ENCODE data around the gene RGS14.

RGS14 gene

DNA sequence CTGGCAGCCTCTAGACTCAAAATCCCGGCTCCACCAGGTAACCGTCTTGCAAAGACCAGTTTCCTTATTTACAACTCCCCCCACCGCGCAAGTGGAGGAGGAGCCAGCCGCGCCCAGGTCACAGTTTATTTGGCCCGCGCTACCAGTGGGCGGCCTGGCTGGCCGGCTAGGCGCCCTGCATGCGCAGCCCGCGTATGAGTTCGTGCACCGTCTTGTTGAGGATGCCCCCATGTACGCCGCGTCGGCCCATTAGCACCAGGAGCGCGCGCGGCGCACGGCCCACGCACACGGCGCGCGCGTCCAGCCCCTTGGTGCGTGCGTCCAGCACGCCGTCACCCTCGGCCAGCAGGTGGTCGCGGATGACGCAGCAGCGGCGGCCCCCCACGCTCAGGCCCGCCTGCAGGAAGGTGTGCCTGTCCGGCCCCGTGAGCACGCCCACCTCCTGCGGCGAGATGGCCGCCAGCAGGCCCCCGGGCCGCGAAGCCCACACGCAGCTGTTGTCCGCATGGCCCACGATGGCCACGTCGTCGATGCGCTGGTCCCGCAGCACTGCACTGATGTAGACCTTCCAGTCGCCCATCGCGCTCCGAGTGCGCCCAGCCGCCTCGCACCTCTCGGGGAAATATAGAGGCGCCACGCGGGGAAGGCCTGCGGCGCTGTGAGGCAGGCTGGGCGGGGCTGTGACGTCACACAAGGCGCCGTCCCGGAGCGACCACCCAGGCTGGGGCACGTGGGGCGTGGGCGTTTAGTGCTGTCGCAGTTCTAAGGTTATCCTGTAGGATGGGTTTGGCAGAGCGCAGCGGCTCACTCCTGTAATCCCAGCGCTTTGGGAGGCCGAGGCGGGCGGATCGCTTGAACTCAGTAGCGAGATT is 42.5 kb downstream of the RGS14 start, which contains the start of gene PFN3:
Gene PFN3 (minus strand): TSS at position 665 of the 872 bp plus-strand sequence. CDS start 85 bp downstream, at position 580.
- Histone ChIP-seq H3K4me3 (ENCODE audit: low read depth in 1 of 5, low read length in 5 of 5) (no peak within 1 kb of the TSS), H3K27me3 (ENCODE audit: control insufficient read depth in 5 of 5, insufficient read depth in 4 of 5, low read length in 5 of 5) (peaks cover 42 to 62% (median 59%) of the 10 kb centered on the region in 5 donors), H3K9ac (ENCODE audit: low read length in 5 of 5) (no peak within 1 kb of the TSS), H3K27ac (ENCODE audit: low read depth, low read length) (no peak within 1 kb of the TSS), H3K9me3 (ENCODE audit: control insufficient read depth in 5 of 5, low read length in 5 of 5) (no peaks in the 10 kb centered on the region), H3K36me3 (ENCODE audit: control insufficient read depth in 5 of 5, insufficient read depth in 5 of 5, low read length in 5 of 5) (no peaks in the 10 kb centered on the region), H3K4me1 (ENCODE audit: control insufficient read depth in 5 of 5, insufficient read depth in 5 of 5, low read length in 5 of 5) (peaks cover 0 to 40% (median 38%) of the 10 kb centered on the region in 5 donors)

DNA sequence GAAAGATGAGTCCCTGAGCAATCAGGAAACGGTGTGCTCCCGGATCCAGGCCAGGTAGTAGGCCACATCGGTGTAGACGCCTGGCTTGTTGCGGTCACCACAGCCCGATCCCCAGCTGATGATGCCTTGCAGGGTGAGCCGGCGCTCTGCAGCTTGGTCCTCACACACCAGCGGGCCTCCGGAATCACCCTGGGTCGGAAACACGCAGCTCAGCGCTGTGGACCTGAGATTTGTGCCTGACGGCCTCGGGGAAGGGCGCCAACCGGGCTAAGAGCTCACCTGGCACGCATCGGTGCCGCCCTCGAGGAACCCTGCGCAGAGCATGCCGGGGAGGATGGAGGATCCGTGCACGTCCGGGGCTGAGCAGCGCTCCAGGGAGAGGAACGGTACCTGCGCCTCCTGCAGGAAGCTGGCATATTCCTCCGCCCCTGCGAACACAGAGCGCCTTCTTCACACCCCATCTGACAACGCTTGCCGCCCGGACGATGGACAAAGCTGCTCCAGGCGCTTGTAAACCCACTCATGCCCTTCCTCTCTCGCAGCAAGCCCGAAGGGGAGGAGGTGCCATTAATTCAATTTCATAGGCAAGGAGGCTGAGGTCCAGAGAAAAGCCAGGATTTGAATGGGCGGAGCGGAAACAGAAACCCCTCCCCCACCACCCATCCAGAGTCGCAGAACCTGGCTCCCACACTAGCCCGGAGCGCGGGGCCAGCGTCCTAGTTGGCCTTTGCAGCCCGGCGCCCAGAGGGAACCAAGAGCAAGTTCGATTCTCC is 44.7 kb downstream of the RGS14 start:
- Histone ChIP-seq H3K4me3 (ENCODE audit: low read depth in 1 of 5, low read length in 5 of 5) (peak overlapping the region in 3 of 5 donors; percentile 9 to 62 (median 24)), H3K9ac (ENCODE audit: low read length in 5 of 5) (no peak overlapping the region), H3K27ac (ENCODE audit: low read depth, low read length) (no peak overlapping the region), H3K4me1 (ENCODE audit: control insufficient read depth in 5 of 5, insufficient read depth in 5 of 5, low read length in 5 of 5) (peaks cover 0 to 48% (median 38%) of the 10 kb centered on the region in 5 donors), H3K36me3 (ENCODE audit: control insufficient read depth in 5 of 5, insufficient read depth in 5 of 5, low read length in 5 of 5) (no peaks in the 10 kb centered on the region), H3K9me3 (ENCODE audit: control insufficient read depth in 5 of 5, low read length in 5 of 5) (no peaks in the 10 kb centered on the region), H3K27me3 (ENCODE audit: control insufficient read depth in 5 of 5, insufficient read depth in 4 of 5, low read length in 5 of 5) (peaks cover 42 to 60% (median 48%) of the 10 kb centered on the region in 5 donors)

DNA sequence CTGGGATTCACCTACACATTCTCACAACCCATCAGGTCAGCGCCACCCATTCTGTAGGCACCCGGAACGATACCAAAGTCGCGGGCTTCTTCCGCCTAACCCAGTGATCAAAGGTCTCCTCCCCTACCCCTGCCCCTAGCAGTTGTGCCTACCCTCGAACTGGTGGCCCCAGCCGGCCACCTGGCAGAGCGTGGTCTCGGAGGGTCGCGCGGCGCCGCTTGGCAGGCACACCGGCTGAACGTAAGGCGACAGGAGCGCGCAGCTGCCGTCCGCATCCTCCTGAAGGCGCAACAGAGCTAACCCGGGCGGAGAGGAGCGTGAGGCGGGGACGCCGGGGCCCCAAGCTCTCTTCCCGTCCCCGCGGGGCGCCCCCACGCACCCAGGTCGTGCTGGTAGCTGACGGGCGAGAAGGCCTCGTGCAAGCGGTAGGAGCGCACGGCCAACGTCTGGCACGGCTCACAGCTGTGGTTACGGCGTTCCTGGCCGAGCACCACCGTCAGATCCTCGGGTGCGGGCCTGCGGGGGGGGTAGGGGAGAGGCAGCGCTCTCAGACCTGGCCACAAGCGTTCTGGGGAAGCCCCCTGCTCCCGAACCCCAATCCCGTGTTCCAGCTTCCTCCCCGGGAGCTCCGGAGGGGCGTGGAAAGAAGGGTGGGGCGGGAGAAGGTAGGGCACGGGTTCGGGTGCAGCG is 45.5 kb downstream of the RGS14 start:
- Histone ChIP-seq H3K4me1 (ENCODE audit: control insufficient read depth in 5 of 5, insufficient read depth in 5 of 5, low read length in 5 of 5) (peaks cover 0 to 48% (median 38%) of the 10 kb centered on the region in 5 donors), H3K4me3 (ENCODE audit: low read depth in 1 of 5, low read length in 5 of 5) (peak overlapping the region in 4 of 5 donors; percentile 27 to 71 (median 66)), H3K27me3 (ENCODE audit: control insufficient read depth in 5 of 5, insufficient read depth in 4 of 5, low read length in 5 of 5) (peaks cover 40 to 53% (median 42%) of the 10 kb centered on the region in 5 donors), H3K36me3 (ENCODE audit: control insufficient read depth in 5 of 5, insufficient read depth in 5 of 5, low read length in 5 of 5) (no peaks in the 10 kb centered on the region), H3K9ac (ENCODE audit: low read length in 5 of 5) (peak overlapping the region in 1 of 5 donors; percentile 71), H3K9me3 (ENCODE audit: control insufficient read depth in 5 of 5, low read length in 5 of 5) (no peaks in the 10 kb centered on the region), H3K27ac (ENCODE audit: low read depth, low read length) (no peak overlapping the region)

DNA sequence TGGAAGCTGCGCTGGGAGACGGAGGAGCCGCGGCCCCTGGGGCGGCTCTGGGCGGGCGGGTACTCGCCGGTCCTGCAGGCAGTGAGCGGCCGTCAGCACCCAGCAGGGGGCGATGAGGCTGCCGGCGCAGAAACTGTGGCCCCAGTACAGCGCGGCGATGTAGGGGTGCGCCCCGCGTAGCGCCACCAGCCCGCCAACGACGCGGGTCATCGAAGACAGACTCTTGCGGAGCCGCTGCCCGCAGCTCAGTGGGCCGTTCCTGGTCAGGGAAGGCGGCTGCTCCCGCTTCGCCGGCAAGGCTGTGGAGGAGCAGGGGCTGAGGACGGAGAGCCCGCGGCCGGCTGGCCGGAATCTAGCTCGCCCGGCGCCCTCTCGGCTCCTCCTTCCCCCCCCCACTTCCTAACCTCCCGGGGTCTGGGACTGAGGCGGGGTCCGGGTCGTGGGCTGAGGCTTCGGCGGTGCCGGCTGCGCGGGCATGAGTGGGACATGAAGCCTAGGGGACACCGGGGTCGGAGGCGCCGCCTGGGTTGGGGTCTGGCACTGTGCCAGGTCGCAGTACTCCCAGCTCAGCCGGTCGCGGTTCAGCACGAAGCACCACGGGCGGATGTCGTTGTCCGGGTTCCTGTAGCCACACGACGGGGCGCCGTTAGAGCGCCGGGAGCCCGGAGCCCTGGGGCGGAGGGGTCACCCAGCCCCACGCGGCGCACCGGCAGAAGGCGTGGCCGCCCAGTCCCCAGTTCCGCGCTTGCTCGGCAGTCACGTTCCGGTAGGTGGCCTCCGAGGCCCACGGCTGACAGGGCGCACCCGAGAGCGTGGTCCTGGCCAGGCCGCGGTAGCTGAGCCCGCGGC is 46.3 kb downstream of the RGS14 start:
- Histone ChIP-seq H3K4me3 (ENCODE audit: low read depth in 1 of 5, low read length in 5 of 5) (peak overlapping the region in 4 of 5 donors; percentile 59 to 71 (median 66)), H3K27me3 (ENCODE audit: control insufficient read depth in 5 of 5, insufficient read depth in 4 of 5, low read length in 5 of 5) (peaks cover 36 to 51% (median 42%) of the 10 kb centered on the region in 5 donors), H3K9me3 (ENCODE audit: control insufficient read depth in 5 of 5, low read length in 5 of 5) (no peaks in the 10 kb centered on the region), H3K27ac (ENCODE audit: low read depth, low read length) (no peak overlapping the region), H3K9ac (ENCODE audit: low read length in 5 of 5) (peak overlapping the region in 3 of 5 donors; percentile 23 to 71 (median 51)), H3K4me1 (ENCODE audit: control insufficient read depth in 5 of 5, insufficient read depth in 5 of 5, low read length in 5 of 5) (peaks cover 0 to 48% (median 38%) of the 10 kb centered on the region in 5 donors), H3K36me3 (ENCODE audit: control insufficient read depth in 5 of 5, insufficient read depth in 5 of 5, low read length in 5 of 5) (no peaks in the 10 kb centered on the region)

DNA sequence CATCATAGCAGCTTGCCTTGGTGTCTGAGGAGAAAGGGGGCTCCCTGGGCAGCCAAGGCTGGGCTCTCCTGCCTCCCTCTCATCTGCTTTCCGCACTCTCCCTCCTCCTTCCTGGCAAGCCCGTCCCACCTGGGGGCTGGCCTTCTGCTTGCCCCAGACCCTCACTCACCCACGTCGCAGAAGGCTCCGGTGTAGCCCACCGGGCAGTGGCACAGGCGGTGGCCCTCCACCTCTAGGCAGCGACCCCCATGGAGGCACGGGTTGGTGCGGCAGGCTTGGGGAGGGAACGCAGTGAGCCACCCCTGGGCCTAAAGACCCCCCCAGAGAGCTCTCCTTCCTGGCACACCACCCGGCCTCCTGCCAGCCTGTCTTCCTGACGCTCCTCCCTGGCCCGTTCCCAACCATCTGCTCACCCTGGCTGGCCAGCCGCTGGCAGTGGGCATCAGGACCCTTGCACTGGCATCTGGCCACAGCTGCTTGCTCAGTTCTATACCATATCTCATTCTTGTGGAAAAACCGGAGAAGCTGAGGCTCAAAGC is 47.0 kb downstream of the RGS14 start:
- Histone ChIP-seq H3K4me3 (ENCODE audit: low read depth in 1 of 5, low read length in 5 of 5) (peak overlapping the region in 3 of 5 donors; percentile 62 to 71 (median 69)), H3K27ac (ENCODE audit: low read depth, low read length) (no peak overlapping the region), H3K9ac (ENCODE audit: low read length in 5 of 5) (peak overlapping the region in 2 of 5 donors; percentile 51 to 71), H3K36me3 (ENCODE audit: control insufficient read depth in 5 of 5, insufficient read depth in 5 of 5, low read length in 5 of 5) (no peaks in the 10 kb centered on the region), H3K4me1 (ENCODE audit: control insufficient read depth in 5 of 5, insufficient read depth in 5 of 5, low read length in 5 of 5) (peaks cover 0 to 48% (median 37%) of the 10 kb centered on the region in 5 donors), H3K27me3 (ENCODE audit: control insufficient read depth in 5 of 5, insufficient read depth in 4 of 5, low read length in 5 of 5) (peaks cover 31 to 45% (median 37%) of the 10 kb centered on the region in 5 donors), H3K9me3 (ENCODE audit: control insufficient read depth in 5 of 5, low read length in 5 of 5) (no peaks in the 10 kb centered on the region)

GRCh38 chr5:177405312-177405711 is 47.6 kb downstream of the RGS14 start:
- Histone ChIP-seq H3K27me3 (ENCODE audit: control insufficient read depth in 5 of 5, insufficient read depth in 4 of 5, low read length in 5 of 5) (peaks cover 24 to 39% (median 31%) of the 10 kb centered on the region in 5 donors), H3K9me3 (ENCODE audit: control insufficient read depth in 5 of 5, low read length in 5 of 5) (no peaks in the 10 kb centered on the region), H3K4me3 (ENCODE audit: low read depth in 1 of 5, low read length in 5 of 5) (no peak overlapping the region), H3K27ac (ENCODE audit: low read depth, low read length) (no peak overlapping the region), H3K4me1 (ENCODE audit: control insufficient read depth in 5 of 5, insufficient read depth in 5 of 5, low read length in 5 of 5) (peaks cover 0 to 42% (median 31%) of the 10 kb centered on the region in 5 donors), H3K9ac (ENCODE audit: low read length in 5 of 5) (no peak overlapping the region), H3K36me3 (ENCODE audit: control insufficient read depth in 5 of 5, insufficient read depth in 5 of 5, low read length in 5 of 5) (no peaks in the 10 kb centered on the region)

DNA sequence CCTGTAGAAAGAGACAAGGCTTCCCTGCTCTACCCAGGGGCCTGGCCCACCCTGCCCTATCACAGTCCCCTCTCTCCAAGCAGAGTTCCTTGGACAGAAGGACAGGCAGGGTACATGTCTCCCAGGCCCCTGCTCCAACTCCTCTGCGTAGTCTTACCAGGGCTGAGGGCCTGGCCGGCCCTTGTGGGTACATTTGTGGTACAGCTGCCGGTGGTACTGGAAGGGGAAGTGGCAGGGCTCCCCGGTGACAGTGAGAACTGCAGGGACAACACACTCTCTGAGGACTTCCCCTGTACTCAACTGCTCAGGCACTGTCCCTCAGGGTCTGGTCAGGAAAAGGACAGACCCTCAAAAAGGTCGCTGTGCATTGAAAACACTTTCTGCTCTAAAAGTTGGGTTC is 48.1 kb downstream of the RGS14 start:
- Histone ChIP-seq H3K4me1 (ENCODE audit: control insufficient read depth in 5 of 5, insufficient read depth in 5 of 5, low read length in 5 of 5) (peaks cover 0 to 39% (median 28%) of the 10 kb centered on the region in 5 donors), H3K9ac (ENCODE audit: low read length in 5 of 5) (no peak overlapping the region), H3K27ac (ENCODE audit: low read depth, low read length) (no peak overlapping the region), H3K9me3 (ENCODE audit: control insufficient read depth in 5 of 5, low read length in 5 of 5) (no peaks in the 10 kb centered on the region), H3K27me3 (ENCODE audit: control insufficient read depth in 5 of 5, insufficient read depth in 4 of 5, low read length in 5 of 5) (peaks cover 21 to 34% (median 26%) of the 10 kb centered on the region in 5 donors), H3K4me3 (ENCODE audit: low read depth in 1 of 5, low read length in 5 of 5) (no peak overlapping the region), H3K36me3 (ENCODE audit: control insufficient read depth in 5 of 5, insufficient read depth in 5 of 5, low read length in 5 of 5) (no peaks in the 10 kb centered on the region)

- Histone ChIP-seq H3K4me1 (ENCODE audit: control insufficient read depth in 5 of 5, insufficient read depth in 5 of 5, low read length in 5 of 5) (peaks cover 0 to 17% (median 8%) of the 10 kb centered on the region in 5 donors), H3K36me3 (ENCODE audit: control insufficient read depth in 5 of 5, insufficient read depth in 5 of 5, low read length in 5 of 5) (no peaks in the 10 kb centered on the region), H3K4me3 (ENCODE audit: low read depth in 1 of 5, low read length in 5 of 5) (no peak within 1 kb of the TSS), H3K27ac (ENCODE audit: low read depth, low read length) (no peak within 1 kb of the TSS), H3K27me3 (ENCODE audit: control insufficient read depth in 5 of 5, insufficient read depth in 4 of 5, low read length in 5 of 5) (peaks cover 0 to 4% (median 0%) of the 10 kb centered on the region in 5 donors), H3K9ac (ENCODE audit: low read length in 5 of 5) (no peak within 1 kb of the TSS), H3K9me3 (ENCODE audit: control insufficient read depth in 5 of 5, low read length in 5 of 5) (no peaks in the 10 kb centered on the region)
These were observed 51.5 kb downstream of the RGS14 start, which contains the start of gene F12 for GRCh38 chr5:177409043-177409801. TSS of gene F12 (minus strand) at chr5:177409564. CDS start at chr5:177409527, 37 bp downstream.

Data from subcutaneous abdominal adipose tissue (tissue), 5 donors.